NCI-H187 (cell line): ENCODE measurements around the gene FYN.
"Not testable (repeated sequence)": the region's sequence is repeated elsewhere in the genome, so short reads cannot be mapped to it uniquely, and the experiment has no call there.

Source experiments
- DNase-seq, 2 experiments: peaks; one replicate each; lab custom pipeline; 2025; lab: John Stamatoyannopoulos, UW

Gene FYN

GRCh38 chr6:111789598-111789997 lies 83.7 kb downstream of the FYN start:
- DNase-seq, result no peak

- DNase-seq, result no peak
Observed at GRCh38 chr6:111788379-111789276, 84.6 kb downstream of the FYN start.

- DNase-seq, result not testable (repeated sequence)
Observed at GRCh38 chr6:111786151-111786550, 87.1 kb downstream of the FYN start.

GRCh38 chr6:111784433-111784832 lies 88.8 kb downstream of the FYN start:
- DNase-seq, result no peak

GRCh38 chr6:111782887-111783466 lies 90.3 kb downstream of the FYN start:
- DNase-seq, result no peak

- DNase-seq, result no peak
Observed at GRCh38 chr6:111782192-111782809, 91.0 kb downstream of the FYN start.

- no peak for DNase-seq
Observed at GRCh38 chr6:111781041-111781708, 92.1 kb downstream of the FYN start.

GRCh38 chr6:111780393-111780792 lies 92.9 kb downstream of the FYN start:
- no peak for DNase-seq

GRCh38 chr6:111779660-111780059 lies 93.6 kb downstream of the FYN start:
- no peak for DNase-seq

GRCh38 chr6:111779031-111779430 lies 94.2 kb downstream of the FYN start:
- DNase-seq, result no peak

GRCh38 chr6:111777357-111777756 lies 95.9 kb downstream of the FYN start:
- DNase-seq, result no peak

- DNase-seq, result no peak
Observed at GRCh38 chr6:111776236-111777221, 96.7 kb downstream of the FYN start.

- DNase-seq, result no peak
Observed at GRCh38 chr6:111775145-111775922, 97.9 kb downstream of the FYN start.

- DNase-seq, result no peak
Observed at GRCh38 chr6:111774346-111774703, 98.9 kb downstream of the FYN start.

- DNase-seq, result no peak
Observed at GRCh38 chr6:111773501-111774345, 99.5 kb downstream of the FYN start.

GRCh38 chr6:111772381-111772780 lies 100.9 kb downstream of the FYN start:
- no peak for DNase-seq

GRCh38 chr6:111771629-111772028 lies 101.6 kb downstream of the FYN start:
- DNase-seq, result no peak

GRCh38 chr6:111771094-111771432 lies 102.2 kb downstream of the FYN start:
- DNase-seq, result no peak

GRCh38 chr6:111770263-111771093 lies 102.8 kb downstream of the FYN start:
- DNase-seq, result no peak
